HEK293 (cell line): Measurements from ENCODE around the gene GPR35.

Experiments used
- CTCF ChIA-PET: fragments of 350-600 bp; formaldehyde crosslinking; extraction: SDS; loops from one replicate; lab custom pipeline; 2021; ENCODE audit warnings: antibody characterized with exemption; lab: Yijun Ruan, JAX
- POLR2A ChIA-PET: fragments of 300-600 bp; formaldehyde crosslinking; extraction: SDS; loops from one replicate; lab custom pipeline; 2020; ENCODE audit warnings: antibody characterized with exemption, inconsistent platforms; lab: Yijun Ruan, JAX
- H3K27ac ChIP-seq: fragments of 200-500 bp; sonication (Bioruptor generic); 2 replicates; pipeline ENCODE4 v1.5.1; 2014; ENCODE audit warnings: low read depth, low read length, control low read depth, inconsistent platforms; ENCODE audit errors: extremely low read depth
- H3K36me3 ChIP-seq, 2 experiments: fragments of 200-500 bp in 1 of 2; sonication (Bioruptor generic) in 1 of 2; 1 replicate in 1 of 2; 2 replicates in 1 of 2; pipeline ENCODE4 v1.5.1; 2014 to 2017; ENCODE audit warnings: inconsistent platforms in 2 of 2, low read length in 2 of 2; ENCODE audit not compliant: control insufficient read depth in 2 of 2, insufficient read depth in 1 of 2
- H3K4me1 ChIP-seq: fragments of 200-500 bp; sonication (Bioruptor generic); 2 replicates; pipeline ENCODE4 v1.5.1; 2014; ENCODE audit warnings: mild to moderate bottlenecking, low read length, inconsistent platforms; ENCODE audit not compliant: control insufficient read depth, insufficient read depth
- H3K4me3 ChIP-seq: 2 replicates; pipeline ENCODE4 v1.5.1; 2011; ENCODE audit warnings: low read depth, mild to moderate bottlenecking, control low read depth, low read length, moderate library complexity
- H3K9me3 ChIP-seq: fragments of 200-500 bp; sonication (Bioruptor generic); 2 replicates; pipeline ENCODE4 v1.5.1; 2014; ENCODE audit warnings: low read depth, low read length, inconsistent platforms; ENCODE audit not compliant: control insufficient read depth, insufficient read depth
- GLI2 ChIP-seq: fragments of 450-650 bp; formaldehyde crosslinking; IDR thresholded peaks from 2 replicates; pipeline ENCODE4; 2017; ENCODE audit warnings: missing biosample characterization, missing genetic modification characterization, low read depth, borderline replicate concordance
- KLF7 ChIP-seq: fragments of 450-650 bp; formaldehyde crosslinking; IDR thresholded peaks from 2 replicates; pipeline ENCODE4 v1.5.1; 2016; ENCODE audit warnings: missing biosample characterization, missing genetic modification characterization, borderline replicate concordance
- PRDM1 ChIP-seq: fragments of 450-650 bp; formaldehyde crosslinking; IDR thresholded peaks from 2 replicates; pipeline ENCODE4; 2016; ENCODE audit warnings: missing biosample characterization, missing genetic modification characterization
- SCRT2 ChIP-seq: fragments of 450-650 bp; formaldehyde crosslinking; IDR thresholded peaks from 2 replicates; pipeline ENCODE4 v1.5.1; 2016; ENCODE audit warnings: missing biosample characterization, missing genetic modification characterization
- ZNF169 ChIP-seq: fragments of 450-650 bp; formaldehyde crosslinking; IDR thresholded peaks from 2 replicates; pipeline ENCODE4 v1.5.1; 2016; ENCODE audit warnings: missing biosample characterization, missing genetic modification characterization
- ZNF341 ChIP-seq: fragments of 450-650 bp; formaldehyde crosslinking; IDR thresholded peaks from 2 replicates; pipeline ENCODE4; 2016; ENCODE audit warnings: low read depth, missing biosample characterization, missing genetic modification characterization
- ZNF37A ChIP-seq: fragments of 450-650 bp; IDR thresholded peaks from 2 replicates; pipeline ENCODE4 v1.5.1; 2018; ENCODE audit warnings: missing biosample characterization, missing genetic modification characterization
- ZNF555 ChIP-seq: fragments of 450-650 bp; formaldehyde crosslinking; conservative IDR thresholded peaks from 2 replicates; pipeline ENCODE4 v1.5.1; 2017; ENCODE audit warnings: missing biosample characterization, mild to moderate bottlenecking, missing genetic modification characterization, inconsistent platforms
- ZNF600 ChIP-seq: fragments of 450-650 bp; formaldehyde crosslinking; IDR thresholded peaks from 2 replicates; pipeline ENCODE4 v1.5.1; 2016; ENCODE audit warnings: missing biosample characterization, missing genetic modification characterization
- ZNF791 ChIP-seq: fragments of 450-650 bp; formaldehyde crosslinking; IDR thresholded peaks from 2 replicates; pipeline ENCODE4 v1.5.1; 2016; ENCODE audit warnings: missing biosample characterization, missing genetic modification characterization
- TF ChIP-seq, protein P1 (sequence below): fragments of 450-650 bp; formaldehyde crosslinking; conservative IDR thresholded peaks from 2 replicates; pipeline ENCODE4 v1.5.1; 2016; ENCODE audit warnings: low read depth, missing biosample characterization, missing genetic modification characterization
- TF ChIP-seq, protein P2 (sequence below): fragments of 450-650 bp; formaldehyde crosslinking; IDR thresholded peaks from 2 replicates; pipeline ENCODE4 v1.5.1; 2016; ENCODE audit warnings: missing biosample characterization, missing genetic modification characterization
- TF ChIP-seq, protein P3 (sequence below): fragments of 450-650 bp; formaldehyde crosslinking; IDR thresholded peaks from 2 replicates; pipeline ENCODE4 v1.5.1; 2016; ENCODE audit warnings: missing biosample characterization, missing genetic modification characterization
- TF ChIP-seq, protein P4 (sequence below): fragments of 450-650 bp; formaldehyde crosslinking; IDR thresholded peaks from 2 replicates; pipeline ENCODE4 v1.5.1; 2016; ENCODE audit warnings: missing biosample characterization, missing genetic modification characterization

The GPR35 gene

DNA sequence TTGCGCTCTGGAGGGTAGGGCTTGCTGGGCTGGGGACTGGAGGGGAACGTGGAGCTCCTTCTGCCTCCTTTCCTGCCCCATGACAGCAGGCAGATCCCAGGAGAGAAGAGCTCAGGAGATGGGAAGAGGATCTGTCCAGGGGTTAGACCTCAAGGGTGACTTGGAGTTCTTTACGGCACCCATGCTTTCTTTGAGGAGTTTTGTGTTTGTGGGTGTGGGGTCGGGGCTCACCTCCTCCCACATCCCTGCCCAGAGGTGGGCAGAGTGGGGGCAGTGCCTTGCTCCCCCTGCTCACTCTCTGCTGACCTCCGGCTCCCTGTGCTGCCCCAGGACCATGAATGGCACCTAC lies 4.3 kb downstream of the GPR35 start:
- Histone ChIP-seq H3K36me3 (no peaks in the 10 kb centered on the region), H3K9me3 (no peaks in the 10 kb centered on the region), H3K4me1 (no peaks in the 10 kb centered on the region), H3K4me3 (no peak overlapping the region), H3K27ac (no peak overlapping the region)
- TF ChIP-seq ZNF169 (tag by site-specific recombination) (no peak), ZNF341 (tag by site-specific recombination) (no peak), GLI2 (tag by site-specific recombination) (no peak)
- TF ChIP-seq, protein P1, sequence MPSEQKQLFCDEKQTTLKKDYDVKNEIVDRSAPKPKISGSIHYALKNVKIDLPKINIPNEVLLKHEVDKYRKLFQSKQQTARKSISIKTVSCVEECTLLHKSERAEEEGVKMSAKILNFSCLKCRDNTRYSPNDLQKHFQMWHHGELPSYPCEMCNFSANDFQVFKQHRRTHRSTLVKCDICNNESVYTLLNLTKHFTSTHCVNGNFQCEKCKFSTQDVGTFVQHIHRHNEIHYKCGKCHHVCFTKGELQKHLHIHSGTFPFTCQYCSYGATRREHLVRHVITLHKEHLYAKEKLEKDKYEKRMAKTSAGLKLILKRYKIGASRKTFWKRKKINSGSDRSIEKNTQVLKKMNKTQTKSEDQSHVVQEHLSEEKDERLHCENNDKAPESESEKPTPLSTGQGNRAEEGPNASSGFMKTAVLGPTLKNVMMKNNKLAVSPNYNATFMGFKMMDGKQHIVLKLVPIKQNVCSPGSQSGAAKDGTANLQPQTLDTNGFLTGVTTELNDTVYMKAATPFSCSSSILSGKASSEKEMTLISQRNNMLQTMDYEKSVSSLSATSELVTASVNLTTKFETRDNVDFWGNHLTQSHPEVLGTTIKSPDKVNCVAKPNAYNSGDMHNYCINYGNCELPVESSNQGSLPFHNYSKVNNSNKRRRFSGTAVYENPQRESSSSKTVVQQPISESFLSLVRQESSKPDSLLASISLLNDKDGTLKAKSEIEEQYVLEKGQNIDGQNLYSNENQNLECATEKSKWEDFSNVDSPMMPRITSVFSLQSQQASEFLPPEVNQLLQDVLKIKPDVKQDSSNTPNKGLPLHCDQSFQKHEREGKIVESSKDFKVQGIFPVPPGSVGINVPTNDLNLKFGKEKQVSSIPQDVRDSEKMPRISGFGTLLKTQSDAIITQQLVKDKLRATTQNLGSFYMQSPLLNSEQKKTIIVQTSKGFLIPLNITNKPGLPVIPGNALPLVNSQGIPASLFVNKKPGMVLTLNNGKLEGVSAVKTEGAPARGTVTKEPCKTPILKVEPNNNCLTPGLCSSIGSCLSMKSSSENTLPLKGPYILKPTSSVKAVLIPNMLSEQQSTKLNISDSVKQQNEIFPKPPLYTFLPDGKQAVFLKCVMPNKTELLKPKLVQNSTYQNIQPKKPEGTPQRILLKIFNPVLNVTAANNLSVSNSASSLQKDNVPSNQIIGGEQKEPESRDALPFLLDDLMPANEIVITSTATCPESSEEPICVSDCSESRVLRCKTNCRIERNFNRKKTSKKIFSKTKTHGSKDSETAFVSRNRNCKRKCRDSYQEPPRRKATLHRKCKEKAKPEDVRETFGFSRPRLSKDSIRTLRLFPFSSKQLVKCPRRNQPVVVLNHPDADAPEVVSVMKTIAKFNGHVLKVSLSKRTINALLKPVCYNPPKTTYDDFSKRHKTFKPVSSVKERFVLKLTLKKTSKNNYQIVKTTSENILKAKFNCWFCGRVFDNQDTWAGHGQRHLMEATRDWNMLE (tag by site-specific recombination): no peak
- TF ChIP-seq, protein P2, sequence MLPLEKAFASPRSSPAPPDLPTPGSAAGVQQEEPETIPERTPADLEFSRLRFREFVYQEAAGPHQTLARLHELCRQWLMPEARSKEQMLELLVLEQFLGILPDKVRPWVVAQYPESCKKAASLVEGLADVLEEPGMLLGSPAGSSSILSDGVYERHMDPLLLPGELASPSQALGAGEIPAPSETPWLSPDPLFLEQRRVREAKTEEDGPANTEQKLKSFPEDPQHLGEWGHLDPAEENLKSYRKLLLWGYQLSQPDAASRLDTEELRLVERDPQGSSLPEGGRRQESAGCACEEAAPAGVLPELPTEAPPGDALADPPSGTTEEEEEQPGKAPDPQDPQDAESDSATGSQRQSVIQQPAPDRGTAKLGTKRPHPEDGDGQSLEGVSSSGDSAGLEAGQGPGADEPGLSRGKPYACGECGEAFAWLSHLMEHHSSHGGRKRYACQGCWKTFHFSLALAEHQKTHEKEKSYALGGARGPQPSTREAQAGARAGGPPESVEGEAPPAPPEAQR (tag by site-specific recombination): no peak
- TF ChIP-seq, protein P3, sequence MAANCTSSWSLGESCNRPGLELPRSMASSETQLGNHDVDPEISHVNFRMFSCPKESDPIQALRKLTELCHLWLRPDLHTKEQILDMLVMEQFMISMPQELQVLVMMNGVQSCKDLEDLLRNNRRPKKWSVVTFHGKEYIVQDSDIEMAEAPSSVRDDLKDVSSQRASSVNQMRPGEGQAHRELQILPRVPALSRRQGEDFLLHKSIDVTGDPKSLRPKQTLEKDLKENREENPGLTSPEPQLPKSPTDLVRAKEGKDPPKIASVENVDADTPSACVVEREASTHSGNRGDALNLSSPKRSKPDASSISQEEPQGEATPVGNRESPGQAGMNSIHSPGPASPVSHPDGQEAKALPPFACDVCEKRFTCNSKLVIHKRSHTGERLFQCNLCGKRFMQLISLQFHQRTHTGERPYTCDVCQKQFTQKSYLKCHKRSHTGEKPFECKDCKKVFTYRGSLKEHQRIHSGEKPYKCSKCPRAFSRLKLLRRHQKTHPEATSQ (tag by site-specific recombination): no peak
- ChIA-PET CTCF (no interaction called here), POLR2A (interaction anchor here (0.8 kb wide), 1 partner anchor 14 kb away, joined by 4 read pairs; no protein-coding TSS in a partner anchor)

DNA sequence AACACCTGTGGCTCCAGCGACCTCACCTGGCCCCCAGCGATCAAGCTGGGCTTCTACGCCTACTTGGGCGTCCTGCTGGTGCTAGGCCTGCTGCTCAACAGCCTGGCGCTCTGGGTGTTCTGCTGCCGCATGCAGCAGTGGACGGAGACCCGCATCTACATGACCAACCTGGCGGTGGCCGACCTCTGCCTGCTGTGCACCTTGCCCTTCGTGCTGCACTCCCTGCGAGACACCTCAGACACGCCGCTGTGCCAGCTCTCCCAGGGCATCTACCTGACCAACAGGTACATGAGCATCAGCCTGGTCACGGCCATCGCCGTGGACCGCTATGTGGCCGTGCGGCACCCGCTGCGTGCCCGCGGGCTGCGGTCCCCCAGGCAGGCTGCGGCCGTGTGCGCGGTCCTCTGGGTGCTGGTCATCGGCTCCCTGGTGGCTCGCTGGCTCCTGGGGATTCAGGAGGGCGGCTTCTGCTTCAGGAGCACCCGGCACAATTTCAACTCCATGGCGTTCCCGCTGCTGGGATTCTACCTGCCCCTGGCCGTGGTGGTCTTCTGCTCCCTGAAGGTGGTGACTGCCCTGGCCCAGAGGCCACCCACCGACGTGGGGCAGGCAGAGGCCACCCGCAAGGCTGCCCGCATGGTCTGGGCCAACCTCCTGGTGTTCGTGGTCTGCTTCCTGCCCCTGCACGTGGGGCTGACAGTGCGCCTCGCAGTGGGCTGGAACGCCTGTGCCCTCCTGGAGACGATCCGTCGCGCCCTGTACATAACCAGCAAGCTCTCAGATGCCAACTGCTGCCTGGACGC lies 4.9 kb downstream of the GPR35 start:
- no peaks in the 10 kb centered on the region for H3K36me3 ChIP-seq
- no peaks in the 10 kb centered on the region for H3K9me3 ChIP-seq
- CTCF ChIA-PET: interaction anchor here (1.2 kb wide), 1 partner anchor 11 kb away, joined by 3 read pairs; no protein-coding TSS in a partner anchor
- TF ChIP-seq ZNF37A (tag by site-specific recombination) (no peak), PRDM1 (tag by site-specific recombination) (no peak), SCRT2 (0 out of 2 replicates have a peak, but pooled peaks have one; percentile 17), ZNF555 (tag by site-specific recombination) (no peak), ZNF600 (no peak), ZNF791 (tag by site-specific recombination) (no peak), GLI2 (tag by site-specific recombination) (no peak), KLF7 (tag by site-specific recombination) (no peak)
- TF ChIP-seq, protein P4, sequence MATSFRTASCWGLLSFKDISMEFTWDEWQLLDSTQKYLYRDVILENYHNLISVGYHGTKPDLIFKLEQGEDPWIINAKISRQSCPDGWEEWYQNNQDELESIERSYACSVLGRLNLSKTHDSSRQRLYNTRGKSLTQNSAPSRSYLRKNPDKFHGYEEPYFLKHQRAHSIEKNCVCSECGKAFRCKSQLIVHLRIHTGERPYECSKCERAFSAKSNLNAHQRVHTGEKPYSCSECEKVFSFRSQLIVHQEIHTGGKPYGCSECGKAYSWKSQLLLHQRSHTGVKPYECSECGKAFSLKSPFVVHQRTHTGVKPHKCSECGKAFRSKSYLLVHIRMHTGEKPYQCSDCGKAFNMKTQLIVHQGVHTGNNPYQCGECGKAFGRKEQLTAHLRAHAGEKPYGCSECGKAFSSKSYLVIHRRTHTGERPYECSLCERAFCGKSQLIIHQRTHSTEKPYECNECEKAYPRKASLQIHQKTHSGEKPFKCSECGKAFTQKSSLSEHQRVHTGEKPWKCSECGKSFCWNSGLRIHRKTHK: no peak
- POLR2A ChIA-PET: no interaction called here
- H3K4me1 ChIP-seq: no peaks in the 10 kb centered on the region
- no peak overlapping the region for H3K4me3 ChIP-seq
- H3K27ac ChIP-seq: no peak overlapping the region
